K562 (cell line): ENCODE measurements around the gene PLCD1. TPM values are rescaled to one million over a fixed set of nuclear protein-coding genes. Genes with fewer than 3 reads are reported as not detected.
"Not testable (repeated sequence)": the region's sequence is repeated elsewhere in the genome, so short reads cannot be mapped to it uniquely, and the experiment has no call there.

Source experiments
- ATAC-seq: fragments of 200-7000 bp; cut with Tn5 transposase; 3 replicates; pipeline ENCODE4 v1.9.1; 2020; ENCODE audit warnings: moderate library complexity
- BruUV-seq: library from RNA; stranded (reverse); fragments of 400-500 nt; replicated peaks from 2 replicates; lab custom pipeline; 2021; lab: Mats Ljungman, UMichigan
- CTCF ChIA-PET: fragments of 300-600 bp; formaldehyde crosslinking; extraction: SDS; loops from one replicate; lab custom pipeline; 2021; ENCODE audit warnings: low intra/inter-chr PET ratio; lab: Yijun Ruan, JAX
- POLR2A ChIA-PET: fragments of 300-600, 350-650 bp; sonication (Branson Sonifier 250); formaldehyde crosslinking; extraction: SDS; loops from one replicate; lab custom pipeline; 2021; ENCODE audit warnings: antibody characterized with exemption, inconsistent platforms; lab: Yijun Ruan, JAX
- DNase-seq, 4 experiments: peaks; one replicate each; pipeline versions ENCODE4 v3.0.0 to v3.0.0-alpha.2; 2011 to 2018; ENCODE audit warnings: low spot score in 3 of 4, mixed read lengths in 3 of 4; ENCODE audit errors: extremely low read depth in 1 of 4
- FAIRE-seq: peaks from 2 replicates; lab custom pipeline; 2011; peaks lifted over from hg19 to GRCh38; lab: Jason Lieb, UNC
- H2AFZ ChIP-seq: 2 replicates; pipeline ENCODE4 v1.6.0; 2011; ENCODE audit warnings: low read depth, low read length, control low read depth, inconsistent platforms
- H3K27ac ChIP-seq: fragments of 200-600 bp; 3 replicates; pipeline ENCODE4 v1.8.0; 2011; ENCODE audit warnings: low read depth, mild to moderate bottlenecking, control low read depth, inconsistent platforms, low read length, moderate library complexity, mixed read lengths; ENCODE audit errors: extremely low read depth
- H3K27me3 ChIP-seq, 2 experiments: fragments of 300-600 bp in 1 of 2; 2 replicates in 1 of 2; 3 replicates in 1 of 2; pipeline versions ENCODE4 v1.6.0 to v1.8.0; 2011; ENCODE audit warnings: inconsistent platforms in 2 of 2, low read length in 2 of 2, mild to moderate bottlenecking in 1 of 2, mixed read lengths in 1 of 2, moderate library complexity in 1 of 2; ENCODE audit not compliant: control insufficient read depth in 2 of 2, insufficient read depth in 2 of 2
- H3K36me3 ChIP-seq: fragments of 300-600 bp; 3 replicates; pipeline ENCODE4 v1.8.0; 2011; ENCODE audit warnings: mild to moderate bottlenecking, low read length, inconsistent platforms; ENCODE audit not compliant: control insufficient read depth, insufficient read depth
- H3K4me1 ChIP-seq, 2 experiments: fragments of 200-600 bp in 1 of 2; replicated peaks in 1 of 2; 2 replicates in 1 of 2; 3 replicates in 1 of 2; pipeline versions ENCODE4 v1.5.1 to v1.8.0; 2011; ENCODE audit warnings: inconsistent platforms in 2 of 2, low read length in 2 of 2, mild to moderate bottlenecking in 1 of 2, mixed read lengths in 1 of 2, moderate library complexity in 1 of 2; ENCODE audit not compliant: control insufficient read depth in 2 of 2, insufficient read depth in 2 of 2
- H3K4me2 ChIP-seq: 2 replicates; pipeline ENCODE4 v1.6.1; 2011; ENCODE audit warnings: low read length, control low read depth, inconsistent platforms, mixed read lengths; ENCODE audit not compliant: insufficient read depth
- H3K4me3 ChIP-seq: fragments of 200-600 bp; sonication (generic), shearing (Covaris generic); 2 replicates; pipeline ENCODE4 v1.5.1; 2016; ENCODE audit warnings: control low read depth, inconsistent platforms
- H3K79me2 ChIP-seq: fragments of 200-600 bp; 3 replicates; pipeline ENCODE4 v1.8.0; 2011; ENCODE audit warnings: low read length, inconsistent platforms; ENCODE audit not compliant: control insufficient read depth, insufficient read depth
- H3K9ac ChIP-seq, 2 experiments: 2 replicates each; pipeline versions ENCODE4 v1.6.0 to v1.6.1; 2011; ENCODE audit warnings: low read depth in 2 of 2, low read length in 2 of 2, control low read depth in 1 of 2, inconsistent platforms in 1 of 2, mild to moderate bottlenecking in 1 of 2, mixed read lengths in 1 of 2; ENCODE audit not compliant: insufficient read depth in 1 of 2
- H3K9me1 ChIP-seq: one replicate; pipeline ENCODE4 v1.6.0; 2011; ENCODE audit warnings: inconsistent platforms, mild to moderate bottlenecking, low read length, moderate library complexity; ENCODE audit not compliant: control insufficient read depth, insufficient read depth
- H3K9me3 ChIP-seq: replicated peaks from 2 replicates; pipeline ENCODE4 v1.5.1; 2011; ENCODE audit warnings: low read depth, low read length, inconsistent platforms; ENCODE audit not compliant: control insufficient read depth, insufficient read depth
- H4K20me1 ChIP-seq: replicated peaks from 2 replicates; pipeline ENCODE4 v1.6.1; 2011; ENCODE audit warnings: low read length, inconsistent platforms, mixed read lengths; ENCODE audit not compliant: control insufficient read depth, insufficient read depth
- C11orf30 ChIP-seq: fragments of 450-650 bp; IDR thresholded peaks from 2 replicates; pipeline ENCODE4 v1.6.1; 2016; ENCODE audit warnings: low read depth, mild to moderate bottlenecking
- L3MBTL2 ChIP-seq: fragments of 450-650 bp; IDR thresholded peaks from 2 replicates; pipeline ENCODE4 v1.6.1; 2016; ENCODE audit warnings: mild to moderate bottlenecking, moderate library complexity
- MAFG ChIP-seq: fragments of 450-650 bp; conservative IDR thresholded peaks from 2 replicates; pipeline ENCODE4 v1.6.1; 2016; ENCODE audit warnings: missing genetic modification characterization, missing compliant biosample characterization
- MGA ChIP-seq: fragments of 450-650 bp; IDR thresholded peaks from 2 replicates; pipeline ENCODE4 v1.6.1; 2016; ENCODE audit warnings: mild to moderate bottlenecking, moderate library complexity
- MNT ChIP-seq, 2 experiments: fragments of 450-650 bp; conservative IDR thresholded peaks; 2 replicates each; pipeline ENCODE4 v1.6.1; 2017; ENCODE audit warnings: mild to moderate bottlenecking in 2 of 2, moderate library complexity in 2 of 2
- NFE2 ChIP-seq: IDR thresholded peaks from 2 replicates; pipeline ENCODE4 v1.6.1; 2014; ENCODE audit warnings: antibody characterized with exemption, low read depth
- NFE2L1 ChIP-seq: fragments of 450-650 bp; IDR thresholded peaks from 2 replicates; pipeline ENCODE4 v1.6.1; 2016; ENCODE audit warnings: missing genetic modification characterization, low read depth, mild to moderate bottlenecking, missing compliant biosample characterization, moderate library complexity, borderline replicate concordance
- ZNF316 ChIP-seq: fragments of 450-650 bp; IDR thresholded peaks from 2 replicates; pipeline ENCODE4 v1.6.1; 2016
- WGBS: fragments of 100-300 bp; shearing (Covaris generic); methylation state at CpG from one replicate; pipeline ENCODE4 v1.1.6; 2016; ENCODE audit warnings: low coverage, mixed read lengths; ENCODE audit not compliant: insufficient coverage; ENCODE audit errors: missing lambda C conversion rate; 5-methylcytosine and 5-hydroxymethylcytosine counted together
- in situ Hi-C: fragments of 300-500 bp; cut with MboI; formaldehyde crosslinking; loops from 4 replicates; pipeline ENCODE4 v1.15.0; 2018; ENCODE audit warnings: inconsistent platforms, mixed read lengths
- intact Hi-C: fragments of 100-400 bp; cut with micrococcal nuclease; formaldehyde crosslinking; loops from 2 replicates; pipeline ENCODE4 v1.14.2; 2022
- polyA plus RNA-seq, 8 experiments: library from polyadenylated mRNA; depleted of rRNA in 4 of 8; stranded (reverse) in 5 of 8; unstranded in 3 of 8; fragments of >200 nt; fragmentation: Nextera tagmentation in 2 of 8; fragmentation: Illumina TruSeq in 1 of 8; extraction: Ambion mirVana in 2 of 8; extraction: Trizol in 1 of 8; gene quantifications; 2 replicates each; pipeline versions ENCODE4 v1.2.1 to v1.2.3, GENCODE V29; 2011 to 2014; ENCODE audit warnings: inconsistent platforms in 1 of 8, missing spikeins in 1 of 8
- total RNA-seq, 7 experiments: library from RNA; depleted of rRNA in 6 of 7; stranded (reverse); fragments of >200 nt in 6 of 7; fragmentation: Illumina TruSeq in 2 of 7; extraction: Trizol in 2 of 7; gene quantifications; 2 replicates each; pipeline versions ENCODE4 v1.2.1 to v1.2.3, GENCODE V29; 2011 to 2021; ENCODE audit warnings: low replicate concordance in 1 of 7

PLCD1 gene
- total and polyA plus RNA-seq, 9 of the 15 experiments (the other 6 are each of a cell fraction or from before 2014, with no cell fraction given), result 5.4 to 209 (median 116) TPM

- intact Hi-C loops, H3K9me3 ChIP-seq, H2AFZ ChIP-seq, H3K9ac ChIP-seq, H3K9me1 ChIP-seq, H4K20me1 ChIP-seq, POLR2A ChIA-PET, H3K4me3 ChIP-seq, CTCF ChIA-PET, FAIRE-seq, H3K27ac ChIP-seq, BruUV-seq, in situ Hi-C loops, H3K79me2 ChIP-seq, H3K4me2 ChIP-seq, DNase-seq, ATAC-seq, H3K36me3 ChIP-seq, H3K4me1 ChIP-seq: not testable (repeated sequence)
- peaks cover 10 to 12% of the 10 kb centered on the region in 2 experiments; a peak in 4 of 5 replicates for H3K27me3 ChIP-seq
- 0% methylated on average over 1 of the region's 3 CpGs for WGBS
- TF ChIP-seq L3MBTL2, result 0 out of 2 replicates have a peak, but pooled peaks have one; percentile 35
- TF ChIP-seq ZNF316, result peak; percentile 95
- TF ChIP-seq MGA, result peak; percentile 21; the same call in 1 of the 2 replicates
- TF ChIP-seq MAFG (tag), result peak; percentile 95
- peak; percentile 83 for TF ChIP-seq C11orf30
- peak; percentile 55; the same call in 1 of the 2 replicates for TF ChIP-seq NFE2
- TF ChIP-seq MNT (conservative IDR thresholded peaks at IDR 0.05), result peak in 1 of 2 experiments; percentile 37; a peak in 1 of 4 replicates
- peak; percentile 68; the same call in 1 of the 2 replicates for TF ChIP-seq NFE2L1 (tag)
Measured at GRCh38 chr3:38077073-38077472, 47.6 kb upstream of the PLCD1 start.
